GM18505 (cell line): ENCODE measurements around the gene HES7.
"Not testable (repeated sequence)": the region's sequence is repeated elsewhere in the genome, so short reads cannot be mapped to it uniquely, and the experiment has no call there.

Experiments used
- ATAC-seq: cut with Tn5 transposase; IDR thresholded peaks from one replicate; pipeline ENCODE4 v1.9.1; 2021; ENCODE audit not compliant: unreplicated experiment
- POLR2A ChIP-seq: IDR thresholded peaks from 4 replicates; pipeline ENCODE4 v1.6.1; 2011; ENCODE audit warnings: borderline replicate concordance; ENCODE audit not compliant: insufficient read depth, insufficient read length; ENCODE audit errors: extremely low read depth

HES7 gene

DNA sequence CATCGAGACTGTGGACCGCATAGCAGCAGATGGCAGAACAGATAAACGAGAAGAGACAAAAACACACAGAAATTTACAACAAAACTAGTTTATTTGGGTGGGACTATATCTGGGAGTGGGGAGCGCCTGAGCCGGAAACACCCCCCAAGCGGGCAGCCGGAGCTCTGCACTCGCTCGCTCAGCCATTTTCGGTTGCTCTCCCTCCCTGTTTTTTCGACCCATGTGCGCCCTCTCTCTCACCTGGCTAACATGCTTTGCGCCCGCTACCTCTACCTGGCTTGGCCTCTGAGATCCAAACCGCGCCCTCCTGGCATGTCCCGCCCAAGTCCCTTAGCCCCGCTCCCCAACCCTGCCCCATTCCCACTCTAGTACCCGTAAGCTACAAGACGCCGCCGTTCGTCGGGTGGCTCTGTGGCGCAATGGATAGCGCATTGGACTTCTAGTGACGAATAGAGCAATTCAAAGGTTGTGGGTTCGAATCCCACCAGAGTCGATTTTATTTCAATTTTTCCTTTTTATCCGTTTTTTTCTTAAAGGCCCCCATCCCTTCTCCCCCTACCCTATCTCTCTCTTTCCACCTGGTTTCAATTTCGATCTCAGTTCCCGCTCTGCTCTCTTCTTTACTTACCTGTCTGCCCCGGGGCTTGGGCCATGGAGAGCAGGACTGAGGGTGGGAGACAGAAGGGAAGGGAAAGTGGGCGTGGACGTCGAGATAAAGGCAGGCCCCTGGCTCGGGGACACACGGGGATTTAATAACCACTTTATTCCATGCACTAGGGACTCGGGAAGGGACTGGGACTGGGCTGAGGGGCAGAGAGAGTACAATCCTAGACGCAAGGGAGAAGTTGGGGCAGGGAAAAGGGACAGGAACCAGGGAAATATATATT, 3.1 kb downstream of the HES7 start:
- no peak for ATAC-seq
- TF ChIP-seq POLR2A, result peak; percentile 47

DNA sequence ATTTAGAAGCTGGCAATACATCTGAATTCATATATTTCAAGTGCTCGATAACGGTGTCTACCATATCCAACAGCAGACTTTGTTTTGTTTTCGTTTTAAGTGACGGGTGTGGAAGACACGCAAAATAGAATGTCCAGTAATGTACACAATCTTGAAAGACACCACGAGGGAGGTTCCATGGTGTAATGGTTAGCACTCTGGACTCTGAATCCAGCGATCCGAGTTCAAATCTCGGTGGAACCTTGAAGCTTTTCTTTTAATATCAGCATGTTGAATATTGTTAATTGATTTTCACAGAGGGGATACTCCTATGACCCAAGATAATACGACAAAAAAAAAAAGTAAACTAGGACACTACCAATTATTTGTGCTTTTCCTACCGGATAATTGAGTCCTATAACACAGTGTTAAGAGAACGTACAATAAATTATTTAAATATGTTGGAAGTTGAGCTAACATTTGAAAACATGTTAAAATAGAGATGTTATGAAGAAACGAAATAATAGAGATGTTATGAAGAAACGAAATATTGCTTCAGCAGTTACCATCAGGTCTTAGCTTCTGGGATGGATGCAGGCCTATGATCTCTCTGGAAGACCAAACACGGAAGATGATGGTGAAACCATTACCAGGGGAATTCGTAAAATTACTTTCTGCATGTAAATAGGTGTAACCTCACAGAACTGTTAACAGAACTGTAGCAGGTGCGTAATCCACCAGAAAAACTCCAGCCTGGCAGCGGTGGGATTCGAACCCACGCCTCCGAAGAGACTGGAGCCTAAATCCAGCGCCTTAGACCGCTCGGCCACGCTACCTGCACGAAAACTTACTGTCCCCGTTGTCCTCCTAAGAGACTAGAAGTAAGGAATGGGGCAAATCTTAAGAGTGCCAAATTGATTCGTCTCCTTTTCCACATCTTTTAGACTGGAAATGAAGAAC, 4.1 kb downstream of the HES7 start:
- peak; percentile 30 for ATAC-seq
- no peak for TF ChIP-seq POLR2A

DNA sequence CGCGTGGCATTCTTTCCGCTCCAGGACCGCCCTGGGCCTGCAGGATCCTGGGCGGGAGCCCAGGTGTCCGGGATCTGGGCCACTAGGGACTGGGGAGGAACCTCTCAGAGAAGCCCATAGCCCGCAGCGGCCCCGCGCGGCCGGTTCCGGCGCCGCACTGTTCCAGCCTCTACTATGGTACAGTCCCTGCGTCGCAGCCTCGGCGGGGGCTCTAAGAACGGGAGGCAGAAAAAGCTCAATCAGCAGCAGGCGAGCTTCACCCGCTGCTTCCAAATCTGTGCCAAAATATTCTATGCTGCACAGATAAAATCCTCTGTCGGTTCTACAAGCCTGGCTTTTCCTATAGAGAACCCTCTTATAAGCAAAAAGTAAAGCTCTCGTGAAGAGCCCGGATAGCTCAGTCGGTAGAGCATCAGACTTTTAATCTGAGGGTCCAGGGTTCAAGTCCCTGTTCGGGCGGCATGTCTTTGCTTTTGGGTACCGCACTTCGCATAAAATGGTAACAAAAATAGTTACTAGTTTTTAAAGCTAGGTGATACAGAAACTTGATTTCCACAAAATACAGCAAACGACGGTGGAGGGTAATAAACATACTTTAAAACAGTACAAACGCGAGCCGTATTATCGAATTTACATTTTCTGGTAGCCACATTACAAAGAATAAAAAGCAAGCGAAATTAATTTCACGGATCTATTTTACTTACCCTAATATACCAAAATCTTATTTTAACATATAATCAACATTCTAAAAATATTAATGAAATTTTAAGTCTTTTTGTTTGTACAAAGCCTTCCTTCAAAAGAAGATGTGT, 4.9 kb downstream of the HES7 start:
- no peak for TF ChIP-seq POLR2A
- ATAC-seq, result peak; percentile 37

DNA sequence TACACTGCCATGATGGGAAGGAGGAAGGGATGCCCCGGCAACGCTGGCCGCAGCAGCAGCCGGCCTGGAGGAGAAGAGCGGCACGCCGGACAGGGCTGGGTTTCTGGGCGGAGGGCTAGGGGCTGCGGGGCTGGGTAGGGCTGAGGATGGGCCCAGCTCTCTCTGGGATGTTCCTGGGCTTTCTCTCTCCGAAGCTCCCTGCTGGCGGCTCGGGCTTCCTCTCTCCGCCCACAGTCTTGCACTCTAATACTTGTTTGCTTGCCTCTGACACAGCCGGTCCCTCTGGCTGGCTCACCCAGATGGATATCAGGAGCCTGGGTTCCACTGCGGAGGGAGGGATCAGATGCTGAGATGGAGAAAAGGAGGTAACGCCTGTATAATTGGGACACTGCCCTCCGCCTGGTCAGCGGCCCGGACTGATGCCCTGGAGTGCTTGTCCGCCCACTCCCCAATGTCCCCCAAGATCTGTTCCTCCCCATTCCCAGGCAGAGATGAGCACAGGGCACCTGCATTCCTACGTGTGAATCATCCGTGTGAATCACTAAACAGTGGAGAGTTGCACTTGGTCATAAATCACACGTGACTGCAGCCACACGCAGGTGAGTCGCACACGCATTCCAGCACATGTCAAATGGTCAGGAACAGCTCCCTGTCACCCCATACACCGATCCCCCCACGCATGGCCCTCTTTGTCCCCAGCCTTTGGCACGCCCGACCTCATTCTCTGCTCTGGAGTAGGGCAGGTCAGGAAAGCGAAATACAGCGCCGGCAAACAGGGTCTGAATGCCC, 5.7 kb downstream of the HES7 start, which contains the start of gene ALOXE3:
Gene ALOXE3 (minus strand): TSS at position 535 of the 789 bp plus-strand sequence. CDS start 524 bp downstream, at position 11.
- TF ChIP-seq POLR2A, result no peak
- ATAC-seq, result no peak

DNA sequence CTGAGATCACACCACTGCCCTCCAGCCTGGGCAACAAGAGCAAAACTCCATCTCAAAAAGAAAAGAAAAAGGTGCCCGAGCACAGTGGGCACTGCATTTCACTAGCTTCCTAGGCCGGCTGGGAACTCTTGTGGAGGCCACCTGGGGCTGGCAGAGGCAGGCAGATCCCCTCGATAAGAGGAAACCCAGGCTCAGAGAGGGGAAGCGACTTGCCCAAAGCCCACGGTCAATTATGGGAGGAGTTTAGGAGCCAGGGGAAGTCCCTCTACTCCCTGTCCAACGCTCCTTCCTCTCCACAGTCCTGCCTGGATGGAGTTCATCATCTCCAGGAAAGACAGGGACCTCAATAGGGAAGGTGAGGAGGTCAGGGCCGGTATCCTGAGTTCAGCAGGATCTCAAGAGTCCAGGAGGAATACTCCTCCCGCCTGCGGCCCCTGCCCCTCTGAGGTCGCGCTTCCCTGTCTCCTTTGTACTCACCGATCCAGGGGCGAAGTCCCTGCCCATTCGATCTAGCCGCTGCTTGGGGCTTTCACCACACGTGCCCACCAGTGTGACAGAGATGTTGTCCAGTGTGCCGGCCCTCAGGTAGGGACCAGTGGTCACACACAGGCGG, 6.4 kb downstream of the HES7 start:
- no peak for TF ChIP-seq POLR2A

DNA sequence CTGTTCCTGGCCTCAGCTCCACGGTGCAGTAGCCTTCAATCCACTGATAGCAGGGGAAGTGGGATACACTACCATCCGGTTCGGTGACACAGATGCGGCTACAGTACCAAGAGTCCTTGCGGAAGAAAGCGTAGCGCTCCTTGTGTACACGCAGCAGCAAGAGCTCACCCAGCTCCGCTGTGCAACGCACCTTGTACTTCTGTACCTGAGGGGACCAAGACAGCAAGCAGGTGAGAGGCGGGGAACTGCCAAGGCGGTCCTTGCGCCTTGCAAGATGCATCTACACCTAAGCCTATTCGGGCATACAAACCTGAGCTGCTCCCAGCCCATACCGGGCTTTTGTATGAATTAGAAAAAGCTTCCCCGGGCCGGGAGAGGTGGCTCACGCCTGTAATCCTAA, 7.1 kb downstream of the HES7 start:
- no peak for ATAC-seq
- no peak for TF ChIP-seq POLR2A

More for the DNA sequence above, 6.4 kb downstream of the HES7 start:
- no peak for ATAC-seq

DNA sequence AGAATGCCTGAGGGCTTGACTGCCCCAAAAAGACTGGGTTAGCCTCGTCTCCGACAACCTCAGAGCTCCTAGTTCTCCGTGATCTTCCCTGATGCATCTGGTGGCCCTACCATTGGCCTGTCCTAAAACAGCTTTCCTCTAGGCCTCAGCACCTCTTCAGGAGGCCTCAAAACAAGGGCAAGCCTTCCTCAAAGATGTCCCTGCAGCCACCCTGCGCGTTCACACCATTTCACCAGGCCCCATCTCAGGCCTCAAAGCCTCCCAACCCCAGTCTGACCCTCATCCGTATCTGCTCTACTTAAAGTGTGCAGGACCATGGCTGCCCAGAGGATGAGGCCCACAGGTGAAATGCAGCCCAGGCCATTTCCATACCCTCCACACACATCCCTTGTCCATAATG, 13.0 kb downstream of the HES7 start:
- ATAC-seq, result no peak
- no peak for TF ChIP-seq POLR2A

DNA sequence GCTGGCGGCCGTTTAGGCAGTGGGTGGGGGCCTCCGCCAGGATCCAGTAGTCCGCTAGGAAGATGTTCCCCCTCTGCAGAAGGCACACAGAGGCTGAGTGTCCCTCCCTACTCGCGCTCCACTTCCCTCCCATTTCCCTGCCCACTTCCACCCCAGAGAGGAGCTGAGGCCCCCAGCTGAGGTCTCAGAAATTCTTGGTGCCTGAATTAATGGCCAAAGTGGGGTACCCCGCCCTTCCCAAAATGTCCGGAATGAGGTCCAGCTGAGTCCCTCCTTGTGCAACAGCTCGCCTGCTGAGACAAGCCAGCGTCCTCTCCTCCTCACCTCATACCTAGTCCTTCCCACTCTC, 13.5 kb downstream of the HES7 start:
- no peak for TF ChIP-seq POLR2A
- ATAC-seq, result no peak

DNA sequence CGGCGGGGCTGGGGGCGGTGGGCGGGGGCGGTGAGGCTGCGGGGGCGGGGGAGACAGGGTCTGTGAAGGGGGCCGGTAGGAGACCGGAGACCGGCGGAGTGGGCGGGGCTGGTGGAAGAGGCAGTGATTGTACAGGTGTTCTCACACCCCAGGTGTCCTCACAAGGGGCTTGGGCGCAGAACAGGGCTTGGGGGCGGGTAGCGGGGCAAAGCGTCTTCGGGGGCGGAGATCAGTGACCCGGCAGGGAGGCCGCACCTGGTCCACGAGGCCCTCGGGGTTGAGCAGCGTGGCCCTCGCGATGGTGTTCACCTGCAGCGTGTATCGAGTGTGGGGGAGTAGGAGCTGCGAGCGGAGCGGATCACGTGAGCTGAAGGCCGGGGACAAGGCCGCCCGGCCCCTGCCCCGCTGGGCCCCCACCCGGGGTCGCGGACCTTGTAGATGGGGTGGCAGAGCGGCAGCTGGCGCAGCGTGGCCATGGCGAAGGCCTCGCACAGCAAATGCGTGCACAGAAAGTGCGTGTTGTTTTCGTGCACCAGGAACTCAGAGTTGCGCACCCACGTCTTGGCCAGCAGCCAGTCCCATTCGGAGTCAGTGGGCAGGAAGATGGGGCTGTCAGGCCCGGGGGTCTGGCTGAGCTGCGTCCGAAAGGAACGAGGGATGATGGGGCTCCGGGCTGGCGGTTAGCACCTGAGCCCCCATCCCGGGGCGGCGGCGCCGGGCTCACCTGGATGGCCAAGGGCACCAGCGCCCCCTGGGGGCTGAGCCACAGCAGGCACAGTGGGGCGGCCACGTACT, 14.0 kb downstream of the HES7 start:
- ATAC-seq, result no peak
- TF ChIP-seq POLR2A, result no peak

DNA sequence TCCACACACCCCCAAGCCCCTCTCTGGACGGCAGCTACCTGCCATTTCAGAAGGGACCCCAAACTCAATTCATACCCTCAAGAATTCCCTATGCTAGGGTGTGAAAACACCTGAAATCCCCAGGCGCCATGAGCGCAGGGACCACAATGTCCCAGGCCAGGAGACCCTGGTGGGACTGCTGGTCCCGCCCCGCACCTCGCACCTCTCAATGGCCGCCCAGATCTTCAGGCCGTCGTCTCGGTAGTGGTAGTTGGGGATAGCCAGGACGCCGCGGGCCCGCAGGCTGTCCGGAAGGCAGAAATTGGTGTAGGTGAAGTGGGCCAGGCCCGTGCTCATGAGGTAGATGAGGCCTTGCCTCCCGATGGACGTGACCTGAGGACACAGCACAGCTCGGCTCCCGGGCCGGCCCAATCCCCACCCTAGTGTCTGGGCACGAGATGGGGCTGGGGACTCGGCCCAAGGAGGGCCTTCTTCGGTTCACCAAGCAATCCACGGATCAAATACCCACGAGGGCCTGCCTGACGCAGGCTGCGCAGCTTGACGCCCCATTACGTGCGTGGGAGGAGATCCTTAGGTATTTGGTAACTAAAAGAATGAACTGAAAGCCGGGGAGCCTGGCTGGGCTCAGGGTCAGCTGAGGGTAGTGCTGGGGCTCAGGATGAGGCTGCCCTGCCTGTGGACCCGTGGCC, 14.8 kb downstream of the HES7 start:
- ATAC-seq, result no peak
- no peak for TF ChIP-seq POLR2A

DNA sequence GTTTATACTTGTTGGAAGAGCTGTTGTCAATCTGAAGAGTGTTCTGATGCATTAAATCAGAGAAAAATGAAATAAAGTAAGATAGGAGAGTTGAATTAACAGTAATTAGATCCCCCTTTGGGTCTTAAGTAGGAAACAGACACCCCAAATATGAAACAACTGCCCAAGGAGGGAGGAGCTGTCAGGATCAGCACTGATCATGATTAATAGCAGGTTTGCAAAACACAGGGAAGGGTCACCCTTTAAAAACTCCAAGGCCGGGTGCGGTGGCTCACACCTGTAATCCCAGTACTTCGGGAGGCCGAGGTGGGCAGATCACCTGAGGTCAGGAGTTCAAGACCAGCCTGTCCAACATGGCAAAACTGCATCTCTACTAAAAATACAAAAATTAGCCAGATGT, 16.9 kb downstream of the HES7 start:
- ATAC-seq, result not testable (repeated sequence)
